NCI-H69 (cell line): ENCODE measurements around the gene SHROOM3.
A peak's percentile ranks its signal among the peaks of the same experiment; 100 is the strongest.
"Not testable (repeated sequence)": the region's sequence is repeated elsewhere in the genome, so short reads cannot be mapped to it uniquely, and the experiment has no call there.

Experiments
- DNase-seq: peaks from one replicate; lab custom pipeline; 2025; lab: John Stamatoyannopoulos, UW

Gene SHROOM3

DNA sequence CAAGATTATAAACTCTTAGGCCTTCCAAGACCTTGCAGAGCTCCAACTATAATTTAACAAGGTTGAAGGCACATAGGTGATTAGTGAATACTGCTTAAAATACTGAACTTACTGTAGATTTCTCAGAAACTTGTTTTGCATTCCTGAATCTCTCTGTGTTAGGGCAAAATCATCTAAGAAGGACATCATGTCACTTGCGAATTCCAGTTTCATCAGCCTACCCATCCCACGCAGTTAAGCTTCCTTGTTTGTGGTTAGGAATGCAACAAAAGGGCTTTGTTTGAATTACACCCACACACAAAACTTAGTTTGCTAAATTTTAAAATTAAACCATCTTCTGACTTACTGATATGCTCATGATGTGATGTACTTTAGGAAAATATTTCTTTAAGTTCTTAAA lies 288.9 kb downstream of the SHROOM3 start:
- no peak for DNase-seq

DNA sequence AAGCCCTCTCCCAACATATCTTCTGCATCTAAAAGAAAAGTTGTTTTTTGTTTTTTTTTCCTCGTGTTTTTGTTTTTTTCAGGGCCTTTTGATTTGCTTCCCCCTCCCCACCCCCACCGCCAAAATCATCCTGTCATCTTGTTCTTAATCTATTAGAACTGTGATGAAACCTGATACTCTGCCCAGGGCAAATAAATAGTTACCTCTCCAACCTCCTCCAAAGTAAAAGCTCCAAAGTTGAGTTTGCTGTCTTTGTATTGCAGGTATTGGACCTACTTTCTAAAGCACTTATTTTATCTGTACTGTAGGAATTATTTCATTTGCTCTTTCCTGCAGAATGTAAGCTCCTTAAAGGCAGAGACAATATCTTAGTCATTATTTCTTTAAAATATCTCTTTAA lies 290.0 kb downstream of the SHROOM3 start:
- DNase-seq, result peak; percentile 3

GRCh38 chr4:76726176-76726575 lies 291.1 kb downstream of the SHROOM3 start:
- DNase-seq, result no peak

DNA sequence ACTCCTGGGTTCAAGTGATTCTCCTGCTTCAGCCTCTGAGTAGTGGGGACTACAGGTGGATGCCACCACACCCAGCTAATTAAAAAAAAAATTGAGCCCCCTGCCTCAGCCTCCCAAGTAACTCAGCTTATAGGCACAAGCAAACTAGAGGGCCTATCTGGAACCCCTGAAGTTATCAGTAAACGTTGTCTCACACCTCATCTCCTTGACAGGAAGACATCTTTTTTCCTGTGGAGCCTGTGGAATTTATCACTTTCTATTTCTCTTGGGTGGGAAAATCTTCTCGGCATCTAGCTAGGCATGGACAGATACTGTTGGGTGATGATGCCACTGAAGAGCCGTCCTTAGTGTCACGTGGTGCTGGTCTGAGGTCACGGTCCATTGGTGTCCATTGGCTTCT lies 291.6 kb downstream of the SHROOM3 start:
- DNase-seq, result no peak

GRCh38 chr4:76727934-76728333 lies 292.9 kb downstream of the SHROOM3 start:
- not testable (repeated sequence) for DNase-seq

DNA sequence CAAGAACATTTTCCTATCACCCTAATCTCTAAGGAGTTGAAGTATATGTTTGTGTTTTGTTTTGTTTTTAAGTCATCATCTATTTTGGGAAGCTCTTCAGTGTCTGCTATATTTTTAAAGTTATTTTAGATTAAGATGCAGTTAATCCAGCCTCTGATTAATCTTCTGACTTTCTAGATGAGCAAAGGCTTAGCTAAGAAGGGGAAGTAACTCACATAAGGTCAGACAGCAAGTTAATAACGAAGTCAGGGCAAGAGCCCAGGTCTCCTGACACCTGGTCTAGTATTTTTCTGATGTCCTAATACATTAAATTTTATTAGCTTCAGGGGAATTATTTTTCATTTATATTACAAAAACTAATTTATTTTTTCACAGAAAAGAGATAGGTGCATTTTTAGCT lies 294.4 kb downstream of the SHROOM3 start:
- no peak for DNase-seq

GRCh38 chr4:76729980-76730379 lies 295.0 kb downstream of the SHROOM3 start:
- DNase-seq, result no peak

- peak; percentile 53 for DNase-seq
Measured at GRCh38 chr4:76732246-76732645, 297.2 kb downstream of the SHROOM3 start.

GRCh38 chr4:76733068-76733771 lies 298.2 kb downstream of the SHROOM3 start:
- DNase-seq, result peak; percentile 94

GRCh38 chr4:76736414-76736813 lies 301.4 kb downstream of the SHROOM3 start:
- DNase-seq, result no peak

GRCh38 chr4:76737180-76737579 lies 302.2 kb downstream of the SHROOM3 start:
- no peak for DNase-seq

GRCh38 chr4:76737771-76738085 lies 302.7 kb downstream of the SHROOM3 start:
- no peak for DNase-seq

DNA sequence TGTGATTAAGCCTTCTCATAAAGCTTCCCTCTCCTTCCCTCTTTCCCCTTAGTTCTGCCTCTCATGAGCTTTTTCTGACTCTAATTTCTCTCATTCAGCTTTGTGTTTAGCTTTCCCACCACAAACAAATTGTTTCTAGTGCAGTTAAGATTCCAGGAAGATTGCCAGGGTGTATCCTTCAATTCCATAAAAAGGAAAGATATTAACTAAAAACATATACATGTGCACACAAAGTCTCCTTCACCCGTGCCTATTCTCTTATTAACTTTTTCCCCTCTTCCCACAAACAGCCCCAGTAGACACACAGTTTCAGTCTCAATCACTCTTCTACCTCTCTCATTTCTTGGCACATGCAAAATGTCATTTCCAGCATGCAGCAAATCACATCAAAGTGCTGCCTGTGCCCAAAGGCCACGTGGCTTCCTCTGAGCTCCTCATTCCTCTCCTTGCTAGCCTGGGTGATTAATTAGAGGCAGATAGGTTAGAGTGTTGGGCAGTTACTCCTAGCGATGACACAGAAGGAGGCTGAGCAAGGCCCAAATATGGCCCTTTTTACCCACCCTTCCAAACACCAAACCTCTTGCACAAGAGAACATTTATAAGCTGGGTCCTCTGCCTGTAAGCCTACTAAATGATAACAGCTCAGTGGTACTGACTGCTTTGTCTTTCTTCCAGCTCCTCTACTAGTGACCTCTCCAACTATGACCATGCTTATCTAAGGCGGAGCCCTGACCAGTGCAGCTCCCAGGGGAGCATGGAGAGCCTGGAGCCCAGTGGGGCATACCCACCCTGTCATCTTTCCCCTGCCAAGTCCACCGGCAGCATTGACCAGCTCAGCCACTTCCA lies 303.3 kb downstream of the SHROOM3 start:
- no peak for DNase-seq

DNA sequence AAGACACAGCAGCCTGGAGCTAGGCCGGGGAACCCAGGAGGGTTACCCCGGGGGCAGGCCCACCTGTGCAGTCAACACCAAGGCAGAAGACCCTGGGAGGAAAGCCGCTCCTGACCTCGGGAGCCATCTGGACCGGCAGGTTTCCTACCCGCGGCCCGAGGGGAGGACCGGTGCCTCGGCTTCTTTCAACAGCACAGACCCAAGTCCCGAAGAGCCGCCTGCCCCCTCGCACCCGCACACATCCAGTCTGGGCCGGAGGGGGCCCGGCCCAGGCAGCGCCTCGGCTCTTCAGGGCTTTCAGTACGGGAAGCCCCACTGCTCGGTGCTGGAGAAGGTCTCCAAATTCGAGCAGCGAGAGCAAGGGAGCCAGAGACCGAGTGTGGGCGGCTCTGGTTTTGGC lies 305.2 kb downstream of the SHROOM3 start:
- DNase-seq, result no peak

DNA sequence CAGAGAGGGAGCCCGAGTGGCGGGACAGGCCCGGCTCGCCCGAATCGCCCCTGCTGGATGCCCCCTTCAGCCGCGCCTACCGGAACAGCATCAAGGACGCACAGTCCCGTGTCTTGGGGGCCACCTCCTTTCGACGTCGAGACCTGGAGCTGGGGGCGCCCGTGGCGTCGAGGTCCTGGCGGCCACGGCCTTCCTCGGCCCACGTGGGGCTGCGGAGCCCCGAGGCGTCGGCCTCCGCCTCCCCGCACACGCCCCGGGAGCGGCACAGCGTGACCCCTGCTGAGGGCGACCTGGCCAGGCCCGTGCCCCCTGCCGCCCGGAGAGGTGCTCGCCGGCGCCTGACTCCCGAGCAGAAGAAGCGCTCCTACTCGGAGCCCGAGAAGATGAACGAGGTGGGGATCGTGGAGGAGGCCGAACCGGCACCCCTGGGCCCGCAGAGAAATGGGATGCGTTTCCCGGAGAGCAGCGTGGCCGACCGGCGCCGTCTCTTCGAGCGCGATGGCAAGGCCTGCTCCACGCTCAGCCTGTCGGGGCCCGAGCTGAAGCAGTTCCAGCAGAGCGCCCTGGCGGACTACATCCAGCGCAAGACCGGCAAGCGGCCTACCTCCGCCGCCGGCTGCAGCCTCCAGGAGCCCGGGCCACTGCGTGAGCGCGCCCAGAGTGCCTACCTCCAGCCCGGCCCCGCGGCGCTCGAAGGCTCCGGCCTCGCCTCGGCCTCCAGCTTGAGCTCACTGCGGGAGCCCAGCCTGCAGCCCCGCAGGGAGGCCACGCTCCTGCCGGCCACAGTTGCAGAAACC lies 306.0 kb downstream of the SHROOM3 start:
- DNase-seq, result no peak

GRCh38 chr4:76741663-76742020 lies 306.6 kb downstream of the SHROOM3 start:
- no peak for DNase-seq

DNA sequence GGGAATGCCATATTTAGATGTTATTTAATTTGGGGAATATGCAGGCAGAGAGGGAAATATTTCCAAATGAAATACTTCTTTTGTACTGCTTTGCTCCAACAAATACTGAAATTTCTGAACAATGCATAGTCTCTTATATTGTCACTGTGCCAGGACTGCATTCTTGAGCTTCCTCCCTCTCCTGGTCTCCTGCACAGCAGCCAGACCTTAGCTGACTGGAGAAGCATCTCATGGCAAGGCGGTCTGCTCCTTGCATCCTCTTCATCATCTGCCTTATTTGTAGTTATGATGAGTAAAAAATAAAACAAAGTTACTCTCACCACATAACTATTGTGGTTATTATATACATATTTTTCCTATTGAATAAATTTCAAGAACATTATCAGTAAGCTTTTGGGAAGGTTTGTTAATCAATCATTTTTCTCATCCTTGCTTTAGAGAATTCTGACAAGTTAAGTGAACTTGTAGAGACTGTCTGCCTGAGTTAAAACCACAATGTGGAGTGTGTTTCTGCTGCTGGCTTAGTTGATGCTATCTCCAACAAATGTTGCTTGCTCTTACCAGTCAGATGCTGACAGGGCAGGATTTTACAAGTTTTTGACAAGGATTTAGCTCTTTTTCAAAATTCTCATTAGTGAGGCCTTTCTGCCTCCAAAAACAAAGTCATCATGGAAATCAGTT lies 309.4 kb downstream of the SHROOM3 start:
- no peak for DNase-seq

- no peak for DNase-seq
Measured at GRCh38 chr4:76745240-76745639, 310.2 kb downstream of the SHROOM3 start.

- DNase-seq, result no peak
Measured at GRCh38 chr4:76747563-76747962, 312.5 kb downstream of the SHROOM3 start.

DNA sequence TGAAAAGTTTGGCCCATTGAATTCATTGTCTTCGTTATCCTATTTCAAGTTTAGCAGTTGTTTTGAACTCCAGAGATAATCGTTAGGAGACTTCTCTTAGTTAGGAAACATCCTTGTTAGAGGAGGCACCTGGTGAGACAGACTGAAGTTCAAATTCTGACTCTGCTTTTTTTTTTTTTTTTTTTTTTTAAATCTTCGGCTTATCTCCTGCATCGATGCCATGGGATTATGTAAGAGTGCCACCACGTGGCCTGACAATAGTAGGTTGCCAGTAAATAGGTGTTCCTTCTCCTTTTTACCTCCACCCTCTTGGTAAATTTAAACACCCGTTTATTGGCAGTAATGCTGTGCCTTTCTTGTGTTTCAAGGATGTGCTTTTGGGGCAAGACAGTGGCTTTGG lies 313.6 kb downstream of the SHROOM3 start:
- peak; percentile 12 for DNase-seq

GRCh38 chr4:76749355-76749754 lies 314.3 kb downstream of the SHROOM3 start:
- no peak for DNase-seq

DNA sequence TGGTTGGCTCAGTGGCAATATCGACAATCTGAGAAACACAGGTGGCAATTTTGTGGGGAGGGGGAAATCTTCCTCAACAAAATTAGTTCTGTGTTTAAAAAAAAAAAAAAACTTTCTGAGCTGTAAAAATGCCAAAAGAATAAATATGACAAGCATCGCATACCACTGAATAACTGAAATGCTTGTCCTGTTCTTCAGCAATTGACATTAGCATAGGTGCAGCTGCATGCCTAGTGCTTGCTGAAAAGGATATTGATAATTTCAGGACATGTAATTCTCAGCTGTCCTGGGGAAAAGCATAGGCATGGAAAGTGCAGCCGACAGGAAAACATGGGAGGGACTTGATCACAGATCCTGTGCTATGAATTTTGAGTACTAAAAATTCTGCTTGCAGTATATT lies 315.7 kb downstream of the SHROOM3 start:
- DNase-seq, result no peak
